ENCODE data around the gene JAKMIP2. TPM values are rescaled to one million over a fixed set of nuclear protein-coding genes. Genes with fewer than 3 reads are reported as not detected.
"Not testable (repeated sequence)": the region's sequence is repeated elsewhere in the genome, so short reads cannot be mapped to it uniquely, and the experiment has no call there.

JAKMIP2 gene
- total RNA-seq, 2 experiments from 2014 or later = 4.5 to 4.9 TPM

DNA sequence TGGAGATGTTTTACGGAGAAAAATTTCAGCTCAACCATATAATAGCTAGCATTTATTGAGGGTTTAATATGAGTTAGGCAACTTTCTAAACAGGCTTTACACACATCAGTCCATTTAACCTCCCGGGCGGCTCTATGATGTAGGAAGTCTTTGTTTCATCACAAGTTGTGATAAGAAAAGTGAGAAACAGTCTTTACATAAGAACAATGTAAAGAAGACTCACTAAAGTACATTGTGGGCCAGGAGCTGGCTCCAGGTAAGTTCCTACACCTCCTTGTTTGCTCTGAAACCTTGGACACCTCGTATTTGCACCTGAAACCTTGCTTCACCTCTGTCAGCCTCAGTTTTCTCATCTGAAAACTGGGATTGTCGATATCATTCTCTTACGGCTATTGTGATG is 116.1 kb downstream of the JAKMIP2 start:
- Mint-ChIP-seq H3K4me3 (no peak overlapping the region), H3K36me3 (no peaks in the 10 kb centered on the region), H3K4me1 (no peaks in the 10 kb centered on the region), H3K27ac (no peak overlapping the region), H3K9me3 (no peaks in the 10 kb centered on the region), H3K27me3 (peaks cover 2% of the 10 kb centered on the region)
- ATAC-seq (ENCODE audit: low read depth) (no peak), DNase-seq (no peak)
- POLR2A ChIA-PET = no interaction called here

DNA sequence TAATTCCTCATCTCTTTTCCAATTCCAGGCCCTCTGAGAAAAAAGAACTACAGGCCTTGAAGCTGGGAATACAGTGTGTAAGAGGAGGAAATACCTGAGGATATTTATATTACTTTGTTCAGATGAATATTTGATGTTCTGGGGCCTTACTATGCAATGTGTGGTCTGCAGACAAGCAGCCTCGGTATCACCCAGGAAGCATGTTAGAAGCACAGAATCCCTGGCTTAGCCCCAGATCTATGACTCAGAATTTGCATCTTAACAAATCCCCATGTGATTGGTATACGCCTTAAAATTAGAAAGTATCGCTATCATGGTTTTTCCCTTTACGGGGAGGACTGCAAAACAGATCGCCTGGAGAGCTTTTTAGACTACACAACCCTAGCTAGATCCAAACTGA is 121.0 kb downstream of the JAKMIP2 start:
- POLR2A ChIA-PET = no interaction called here

DNA sequence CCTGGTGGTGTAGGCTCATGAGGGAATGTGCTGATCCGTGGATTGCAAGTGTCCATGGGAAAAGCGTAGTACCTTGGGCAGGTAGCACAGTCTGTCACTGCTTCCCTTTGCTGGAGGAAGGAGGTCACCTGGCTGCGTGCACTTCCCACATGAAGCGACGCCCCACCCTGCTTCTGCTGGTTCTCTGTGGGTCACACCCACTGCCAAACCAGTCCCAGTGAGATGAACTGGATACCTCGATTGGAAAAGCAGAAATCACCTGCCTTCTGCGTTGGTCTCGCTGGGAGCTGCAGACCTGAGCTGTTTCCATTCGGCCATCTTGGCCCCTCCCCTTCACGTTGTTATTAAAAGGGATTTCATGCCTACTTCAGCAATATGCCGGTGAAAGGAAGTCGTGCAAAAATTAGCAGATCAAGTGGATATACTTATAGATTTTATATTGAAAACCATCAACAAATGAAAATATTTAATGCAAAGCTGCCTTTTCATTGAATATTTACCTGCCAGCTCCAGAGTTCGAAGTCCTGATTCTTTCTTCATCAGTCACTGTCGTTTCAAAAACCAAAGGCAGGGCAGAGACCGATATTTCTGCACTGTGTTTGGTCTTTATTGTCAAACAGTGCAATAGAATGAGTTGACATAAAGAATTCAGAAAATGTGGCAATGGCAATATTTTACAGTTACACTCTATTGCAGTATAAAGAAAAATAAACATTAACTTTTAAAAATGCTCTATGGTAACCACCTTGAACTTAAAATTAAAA is 123.2 kb downstream of the JAKMIP2 start:
- no peak overlapping the region for H3K27ac Mint-ChIP-seq
- no peak overlapping the region for H3K4me3 Mint-ChIP-seq
- ATAC-seq (ENCODE audit: low read depth) = no peak
- DNase-seq = no peak
- peaks cover 1% of the 10 kb centered on the region for H3K27me3 Mint-ChIP-seq
- H3K4me1 Mint-ChIP-seq = no peaks in the 10 kb centered on the region
- peaks cover under 1% of the 10 kb centered on the region for H3K9me3 Mint-ChIP-seq
- POLR2A ChIA-PET = no interaction called here
- no peaks in the 10 kb centered on the region for H3K36me3 Mint-ChIP-seq

More for the DNA sequence above, 121.0 kb downstream of the JAKMIP2 start:
- H3K9me3 Mint-ChIP-seq = no peaks in the 10 kb centered on the region
- DNase-seq (no peak), ATAC-seq (ENCODE audit: low read depth) (no peak)
- H3K27me3 Mint-ChIP-seq = peaks cover 2% of the 10 kb centered on the region
- no peaks in the 10 kb centered on the region for H3K36me3 Mint-ChIP-seq
- no peak overlapping the region for H3K4me3 Mint-ChIP-seq
- no peak overlapping the region for H3K27ac Mint-ChIP-seq
- H3K4me1 Mint-ChIP-seq = no peaks in the 10 kb centered on the region

DNA sequence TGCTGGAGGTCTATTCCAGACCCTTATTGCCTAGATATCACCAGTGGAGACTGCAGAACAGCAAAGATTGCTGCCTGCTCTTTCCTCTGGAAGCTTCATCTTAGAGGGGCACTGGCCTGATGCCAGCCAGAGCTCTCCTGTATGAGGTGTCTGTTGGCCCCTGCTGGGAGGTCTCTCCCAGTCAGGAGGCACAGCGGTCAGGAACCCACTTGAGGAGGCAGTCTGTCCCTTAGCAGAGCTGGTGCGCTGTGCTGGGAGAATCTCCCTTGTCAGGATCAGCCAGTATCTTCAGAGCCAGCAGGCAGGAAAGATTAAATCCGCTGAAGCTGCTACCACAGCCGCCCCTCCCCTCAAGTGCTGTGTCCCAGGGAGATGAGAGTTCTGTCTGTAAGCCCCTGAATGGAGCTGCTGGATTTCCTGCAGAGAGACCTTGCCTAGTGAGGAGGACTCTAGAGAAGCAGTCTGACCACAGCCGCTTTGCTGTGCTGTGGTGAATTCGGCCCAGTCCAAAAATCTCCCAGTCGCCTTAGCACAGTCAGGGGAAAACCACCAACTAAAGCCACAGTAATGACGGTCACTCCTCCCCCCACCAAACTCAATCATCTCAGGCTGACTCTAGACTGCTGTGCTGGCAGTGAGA is 124.1 kb downstream of the JAKMIP2 start:
- ATAC-seq (ENCODE audit: low read depth) = peak; percentile 47
- Mint-ChIP-seq H3K4me1 (no peaks in the 10 kb centered on the region), H3K27ac (no peak overlapping the region), H3K27me3 (no peaks in the 10 kb centered on the region), H3K4me3 (no peak overlapping the region), H3K36me3 (no peaks in the 10 kb centered on the region), H3K9me3 (peaks cover 3% of the 10 kb centered on the region)
- POLR2A ChIA-PET = no interaction called here
- DNase-seq = no peak

DNA sequence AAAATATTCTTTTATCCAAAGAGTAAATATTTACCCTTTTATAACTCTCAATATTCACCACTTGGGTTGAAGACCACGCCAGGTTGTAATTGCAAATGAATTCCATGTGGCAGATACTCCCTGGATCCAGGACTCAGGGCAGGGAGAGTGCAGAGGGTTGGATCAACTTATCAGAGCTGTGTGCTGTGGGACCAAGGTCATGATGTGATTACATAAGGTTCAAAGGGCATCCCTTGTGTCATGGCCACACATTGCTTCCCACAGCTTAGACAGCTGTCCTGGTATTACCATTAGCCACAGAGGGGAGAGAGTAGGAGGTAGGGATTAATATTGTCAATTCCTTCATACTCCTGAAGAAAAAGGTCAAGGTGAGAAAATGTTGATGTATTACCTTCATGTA is 133.9 kb downstream of the JAKMIP2 start:
- Mint-ChIP-seq H3K27me3 (no peaks in the 10 kb centered on the region), H3K9me3 (no peaks in the 10 kb centered on the region), H3K36me3 (no peaks in the 10 kb centered on the region), H3K27ac (no peak overlapping the region), H3K4me3 (no peak overlapping the region), H3K4me1 (no peaks in the 10 kb centered on the region)
- DNase-seq = no peak
- POLR2A ChIA-PET = no interaction called here
- ATAC-seq (ENCODE audit: low read depth) = no peak

DNA sequence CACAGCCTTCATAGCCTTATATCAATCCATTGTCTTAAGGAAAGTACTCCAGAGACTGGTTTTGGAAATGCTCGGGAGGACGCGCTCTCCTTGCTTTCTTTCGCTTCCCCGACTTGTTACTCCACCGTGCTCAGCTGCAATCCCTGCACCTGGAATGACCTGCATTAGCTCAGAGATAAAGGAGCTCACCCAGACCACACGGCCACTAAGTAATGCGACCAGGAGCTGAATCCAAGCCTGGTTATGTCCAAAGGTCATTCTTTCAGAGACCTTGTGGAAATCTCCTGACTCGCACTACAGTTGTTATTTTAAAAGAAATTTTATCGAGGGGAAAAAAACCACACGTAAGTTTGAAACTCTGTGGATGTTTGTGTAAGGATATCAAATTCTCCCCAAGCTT is 137.3 kb downstream of the JAKMIP2 start:
- Mint-ChIP-seq H3K4me3 (no peak overlapping the region), H3K27me3 (no peaks in the 10 kb centered on the region), H3K36me3 (no peaks in the 10 kb centered on the region), H3K4me1 (no peaks in the 10 kb centered on the region), H3K9me3 (no peaks in the 10 kb centered on the region), H3K27ac (no peak overlapping the region)
- POLR2A ChIA-PET = no interaction called here
- DNase-seq (no peak), ATAC-seq (ENCODE audit: low read depth) (no peak)

DNA sequence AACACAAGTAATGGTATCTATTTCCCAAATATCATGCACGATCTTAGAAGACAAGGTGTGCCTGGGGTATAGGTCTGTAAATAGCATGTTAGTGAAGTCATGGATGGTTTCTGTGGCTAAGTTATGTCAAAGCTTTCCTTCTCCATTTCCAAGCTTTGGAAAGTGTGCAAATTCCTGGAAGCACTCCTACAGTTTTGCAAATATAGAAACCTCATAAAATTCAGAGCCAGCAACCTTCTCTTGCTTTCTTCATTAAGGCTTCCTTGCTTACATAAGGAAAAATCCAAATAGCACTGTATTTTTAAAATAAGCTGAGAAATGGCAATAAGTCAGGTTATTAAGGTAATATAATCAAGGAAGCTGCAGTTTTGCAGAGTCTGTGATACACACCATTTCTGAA is 138.1 kb downstream of the JAKMIP2 start:
- DNase-seq (no peak), ATAC-seq (ENCODE audit: low read depth) (no peak)
- Mint-ChIP-seq H3K36me3 (no peaks in the 10 kb centered on the region), H3K27me3 (no peaks in the 10 kb centered on the region), H3K4me1 (no peaks in the 10 kb centered on the region), H3K27ac (no peak overlapping the region), H3K4me3 (no peak overlapping the region), H3K9me3 (no peaks in the 10 kb centered on the region)
- POLR2A ChIA-PET = no interaction called here

DNA sequence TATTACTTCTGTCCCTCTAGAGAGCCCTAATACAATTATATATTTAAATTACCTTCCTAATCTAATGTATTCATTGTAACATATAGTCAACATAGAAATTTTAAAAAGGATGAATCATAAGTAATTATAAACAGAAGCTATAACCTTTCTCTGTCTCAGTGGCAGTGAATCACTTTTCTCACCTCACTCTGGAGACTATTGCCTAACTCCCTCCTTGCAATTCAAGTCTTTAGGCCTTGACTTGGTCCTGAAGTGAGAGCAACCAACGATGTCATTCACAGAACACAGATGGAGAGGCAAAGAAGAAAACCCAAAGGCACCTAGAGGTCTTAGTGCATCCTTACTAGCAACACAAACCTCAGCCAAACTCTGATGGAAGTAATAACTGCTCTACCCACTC is 139.4 kb downstream of the JAKMIP2 start:
- POLR2A ChIA-PET = no interaction called here
- H3K9me3 Mint-ChIP-seq = no peaks in the 10 kb centered on the region
- no peaks in the 10 kb centered on the region for H3K27me3 Mint-ChIP-seq
- ATAC-seq (ENCODE audit: low read depth) (no peak), DNase-seq (no peak)
- no peak overlapping the region for H3K27ac Mint-ChIP-seq
- no peaks in the 10 kb centered on the region for H3K36me3 Mint-ChIP-seq
- H3K4me1 Mint-ChIP-seq = no peaks in the 10 kb centered on the region
- H3K4me3 Mint-ChIP-seq = no peak overlapping the region

DNA sequence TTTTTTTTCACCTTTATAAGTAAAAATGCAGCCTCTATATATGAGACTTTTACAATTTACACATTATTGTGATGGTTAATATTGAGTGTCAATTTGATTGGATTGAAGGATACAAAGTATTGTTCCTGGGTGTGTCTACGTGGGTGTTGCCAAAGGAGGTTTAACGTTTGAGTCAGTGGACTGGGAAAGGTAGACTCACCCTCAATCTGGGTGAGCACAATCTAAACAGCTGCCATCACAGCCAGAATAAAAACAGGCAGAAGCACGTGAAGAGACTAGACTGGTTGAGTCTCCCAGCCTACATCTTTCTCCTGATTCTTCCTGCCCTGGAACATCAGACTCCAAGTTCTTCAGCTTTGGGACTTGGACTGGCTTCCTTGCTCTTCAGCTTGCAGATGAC is 139.9 kb downstream of the JAKMIP2 start:
- Mint-ChIP-seq H3K4me3 (no peak overlapping the region), H3K27ac (no peak overlapping the region), H3K36me3 (no peaks in the 10 kb centered on the region), H3K27me3 (no peaks in the 10 kb centered on the region), H3K9me3 (no peaks in the 10 kb centered on the region), H3K4me1 (no peaks in the 10 kb centered on the region)
- ATAC-seq (ENCODE audit: low read depth) (no peak), DNase-seq (no peak)
- POLR2A ChIA-PET = no interaction called here

DNA sequence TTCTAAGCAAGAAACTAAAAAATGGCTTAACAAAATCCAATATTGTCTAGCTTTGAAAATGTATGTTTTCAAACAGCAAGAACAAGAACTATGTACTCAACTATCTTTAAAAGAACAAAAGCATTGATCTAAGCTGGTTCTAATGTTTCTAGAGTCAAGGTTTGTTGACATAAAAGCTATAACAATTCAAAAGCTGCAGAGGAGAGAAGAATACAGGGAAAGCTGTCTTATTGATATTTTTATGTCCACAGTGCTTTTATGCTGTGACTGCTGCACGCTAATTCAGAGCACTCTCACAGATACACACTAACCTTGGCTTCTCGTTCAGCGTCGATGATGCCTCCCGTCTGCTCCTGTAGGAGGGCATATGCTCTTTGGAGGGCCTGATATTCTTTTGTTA is 143.2 kb downstream of the JAKMIP2 start:
- H3K4me1 Mint-ChIP-seq = no peaks in the 10 kb centered on the region
- H3K27ac Mint-ChIP-seq = no peak overlapping the region
- H3K27me3 Mint-ChIP-seq = no peaks in the 10 kb centered on the region
- H3K9me3 Mint-ChIP-seq = no peaks in the 10 kb centered on the region
- POLR2A ChIA-PET = no interaction called here
- no peak overlapping the region for H3K4me3 Mint-ChIP-seq
- H3K36me3 Mint-ChIP-seq = no peaks in the 10 kb centered on the region
- ATAC-seq (ENCODE audit: low read depth) = no peak
- DNase-seq = no peak

DNA sequence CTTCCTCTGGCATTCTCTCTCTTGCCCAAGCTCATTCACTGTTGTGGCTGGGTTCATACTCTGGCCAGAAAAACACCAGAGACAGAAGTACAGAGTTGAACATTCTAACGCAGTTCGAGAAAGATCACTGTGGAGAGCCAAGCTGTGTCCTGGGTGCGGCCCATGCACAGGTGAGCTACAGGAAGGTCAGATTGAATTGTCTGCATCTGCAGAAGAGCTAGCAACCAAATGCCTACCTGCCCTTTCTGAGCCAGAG is 145.9 kb downstream of the JAKMIP2 start:
- Mint-ChIP-seq H3K27ac (no peak overlapping the region), H3K9me3 (no peaks in the 10 kb centered on the region), H3K4me3 (no peak overlapping the region), H3K4me1 (no peaks in the 10 kb centered on the region), H3K27me3 (no peaks in the 10 kb centered on the region), H3K36me3 (no peaks in the 10 kb centered on the region)
- ATAC-seq (ENCODE audit: low read depth) (no peak), DNase-seq (no peak)
- POLR2A ChIA-PET = no interaction called here

DNA sequence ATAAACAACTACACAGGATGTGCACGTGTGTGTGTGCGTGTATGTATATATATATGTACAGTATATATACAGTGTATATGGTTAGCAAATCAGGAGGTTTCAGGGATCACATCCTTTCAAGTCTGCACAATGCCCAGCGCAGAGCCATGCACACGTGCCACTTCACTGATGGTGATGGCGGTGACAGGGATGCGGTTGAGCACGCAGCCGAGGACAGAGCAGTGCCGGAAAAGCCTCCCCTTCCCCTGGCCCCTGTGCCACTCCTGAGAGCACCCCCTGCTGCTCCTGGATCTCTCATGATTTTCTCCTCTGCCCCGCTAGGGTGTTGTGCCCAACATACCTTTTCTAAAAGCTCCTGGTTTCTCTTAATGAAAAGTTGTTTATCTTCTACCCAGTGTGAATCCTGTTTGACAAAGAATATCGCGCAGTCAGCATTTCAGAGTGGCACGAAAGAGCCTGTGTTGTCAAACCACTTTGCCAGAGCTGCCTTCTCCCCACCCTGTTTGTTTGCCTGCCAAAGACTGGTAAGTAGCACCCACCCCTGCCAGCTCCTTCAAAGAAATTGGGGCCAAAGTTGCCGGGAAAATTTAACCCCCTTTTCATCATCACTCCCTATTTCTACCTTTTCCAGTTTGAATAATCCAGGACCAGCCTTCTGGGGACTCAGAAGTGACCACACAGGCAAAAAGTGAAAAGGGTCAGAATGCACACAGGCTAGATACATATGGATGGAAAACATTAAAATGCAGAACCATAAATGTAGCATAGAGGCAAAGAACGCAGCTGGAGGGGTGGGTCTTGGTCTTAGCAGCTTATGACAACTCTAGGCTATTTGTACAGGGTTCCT is 146.4 kb downstream of the JAKMIP2 start:
- Mint-ChIP-seq H3K4me3 (no peak overlapping the region), H3K9me3 (no peaks in the 10 kb centered on the region), H3K36me3 (no peaks in the 10 kb centered on the region), H3K4me1 (no peaks in the 10 kb centered on the region), H3K27me3 (no peaks in the 10 kb centered on the region), H3K27ac (no peak overlapping the region)
- DNase-seq (no peak), ATAC-seq (ENCODE audit: low read depth) (no peak)
- POLR2A ChIA-PET = no interaction called here

DNA sequence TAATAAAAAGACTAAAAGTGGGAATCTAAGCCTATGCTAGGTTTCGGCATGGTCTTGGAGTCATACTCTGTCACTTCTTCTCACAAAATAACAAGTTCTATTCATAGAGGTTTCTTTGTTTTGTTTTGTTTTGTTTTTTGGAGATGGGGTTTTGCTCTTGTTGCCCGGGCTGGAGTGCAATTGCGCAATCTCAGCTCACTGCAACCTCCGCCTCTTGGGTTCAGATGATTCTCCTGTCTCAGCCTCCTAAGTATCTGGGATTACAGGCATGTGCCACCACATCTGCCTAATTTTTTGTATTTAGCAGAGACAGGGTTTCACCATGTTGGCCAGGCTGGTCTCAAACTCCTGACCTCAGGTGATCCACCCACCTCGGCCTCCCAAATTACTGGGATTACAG is 147.1 kb downstream of the JAKMIP2 start:
- H3K4me3 Mint-ChIP-seq; POLR2A ChIA-PET; ATAC-seq (ENCODE audit: low read depth); DNase-seq; H3K4me1 Mint-ChIP-seq; H3K27me3 Mint-ChIP-seq; H3K9me3 Mint-ChIP-seq; H3K27ac Mint-ChIP-seq; H3K36me3 Mint-ChIP-seq: not testable (repeated sequence)

DNA sequence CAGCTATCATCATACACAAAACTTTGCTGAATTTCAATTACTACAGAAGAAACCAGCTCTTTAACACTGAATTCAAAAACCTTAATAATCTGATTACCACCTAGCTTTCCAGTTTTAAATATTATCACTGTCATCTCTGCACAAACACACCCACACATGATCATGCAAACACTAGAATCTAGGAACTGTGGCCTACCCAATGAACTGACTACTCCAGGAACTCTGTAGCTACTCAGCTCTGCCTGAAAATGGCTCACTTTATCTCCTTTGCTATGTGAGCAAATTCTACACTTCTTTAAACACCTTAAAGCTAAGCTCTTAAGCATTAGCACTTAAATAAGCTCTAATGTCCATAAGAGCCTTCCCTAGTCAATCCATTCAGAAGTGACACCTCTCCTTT is 149.4 kb downstream of the JAKMIP2 start:
- POLR2A ChIA-PET = no interaction called here
- no peak overlapping the region for H3K4me3 Mint-ChIP-seq
- H3K36me3 Mint-ChIP-seq = no peaks in the 10 kb centered on the region
- no peaks in the 10 kb centered on the region for H3K27me3 Mint-ChIP-seq
- peaks cover 1% of the 10 kb centered on the region for H3K4me1 Mint-ChIP-seq
- ATAC-seq (ENCODE audit: low read depth) = no peak
- no peak overlapping the region for H3K27ac Mint-ChIP-seq
- H3K9me3 Mint-ChIP-seq = no peaks in the 10 kb centered on the region
- no peak for DNase-seq
